Neural progenitor cell (in vitro differentiated cells): Measurements from ENCODE around the gene SPOCK3.

Experiments used
- CTCF ChIP-seq: fragments of 200-600 bp; sonication (generic); IDR thresholded peaks from 2 replicates; pipeline ENCODE4 v1.5.1; 2017; ENCODE audit warnings: antibody characterized with exemption, mild to moderate bottlenecking
- EZH2phosphoT487 ChIP-seq: fragments of 200-600 bp; sonication (generic); IDR thresholded peaks from 2 replicates; pipeline ENCODE4 v1.6.1; 2017; ENCODE audit warnings: antibody characterized with exemption

GRCh38 chr4:167232805-167233684 lies 1.2 kb downstream of the SPOCK3 start:
- TF ChIP-seq CTCF (no peak), EZH2phosphoT487 (peak; percentile 63)
